Coronary artery (tissue), 2 donors: ENCODE measurements around the gene GRM1.

ENCODE experiments used
- DNase-seq: peaks from one replicate; pipeline ENCODE4 v3.0.0-alpha.2; 2017; ENCODE audit warnings: low spot score
- H3K27ac ChIP-seq, 2 donors: fragments of 200-600 bp; sonication (generic); one replicate each; pipeline ENCODE4 v1.5.1; 2016 to 2019
- H3K4me3 ChIP-seq: fragments of 200-600 bp; sonication (generic); 2 replicates; pipeline ENCODE4 v1.5.1; 2016; ENCODE audit warnings: mild to moderate bottlenecking, moderate library complexity
- CTCF ChIP-seq: fragments of 200-600 bp; sonication (generic); IDR thresholded peaks from one replicate; pipeline ENCODE4 v1.5.1; 2019; ENCODE audit warnings: antibody characterized with exemption

Gene GRM1

GRCh38 chr6:146345598-146345997 lies 316.7 kb downstream of the GRM1 start:
- no peak for TF ChIP-seq CTCF
- Histone ChIP-seq H3K27ac (no peak overlapping the region), H3K4me3 (no peak overlapping the region)
- no peak for DNase-seq

GRCh38 chr6:146347090-146347489 lies 318.2 kb downstream of the GRM1 start:
- TF ChIP-seq CTCF, result no peak
- DNase-seq, result no peak
- no peak overlapping the region for H3K4me3 ChIP-seq
- H3K27ac ChIP-seq, result no peak overlapping the region

- Histone ChIP-seq H3K4me3 (no peak overlapping the region), H3K27ac (no peak overlapping the region)
- no peak for TF ChIP-seq CTCF
- no peak for DNase-seq
These were observed 318.8 kb downstream of the GRM1 start for GRCh38 chr6:146347690-146348089.

DNA sequence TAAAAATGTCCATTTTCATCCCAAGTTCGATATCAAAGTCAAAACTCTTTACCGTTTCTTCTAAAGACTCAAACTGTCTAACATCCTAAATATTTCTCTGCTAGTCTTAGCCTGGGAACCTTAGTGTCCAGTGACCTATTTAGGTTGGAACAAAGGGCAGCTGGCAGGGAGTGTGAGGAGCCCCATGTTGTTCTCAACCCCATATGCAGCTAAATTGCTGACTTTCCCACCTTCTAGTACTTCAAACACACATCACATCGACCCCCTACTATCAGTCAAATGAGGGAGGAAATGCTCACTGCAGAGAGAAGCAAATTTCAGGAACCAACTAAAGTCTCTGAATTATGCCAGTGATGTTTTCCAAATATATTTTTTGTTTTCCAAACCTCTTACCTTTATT lies 322.2 kb downstream of the GRM1 start:
- Histone ChIP-seq H3K4me3 (no peak overlapping the region), H3K27ac (no peak overlapping the region)
- DNase-seq, result no peak
- TF ChIP-seq CTCF, result no peak

DNA sequence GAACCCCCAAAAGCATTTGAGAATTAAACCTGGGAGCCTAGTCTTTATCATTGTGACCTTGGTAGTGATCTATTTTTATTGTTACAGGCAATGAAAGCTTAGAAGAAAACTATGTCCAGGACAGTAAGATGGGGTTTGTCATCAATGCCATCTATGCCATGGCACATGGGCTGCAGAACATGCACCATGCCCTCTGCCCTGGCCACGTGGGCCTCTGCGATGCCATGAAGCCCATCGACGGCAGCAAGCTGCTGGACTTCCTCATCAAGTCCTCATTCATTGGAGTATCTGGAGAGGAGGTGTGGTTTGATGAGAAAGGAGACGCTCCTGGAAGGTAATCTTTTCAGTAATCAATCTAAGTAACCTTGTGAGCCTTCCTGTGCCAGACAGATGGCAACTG lies 323.3 kb downstream of the GRM1 start:
- TF ChIP-seq CTCF, result no peak
- no peak overlapping the region for H3K27ac ChIP-seq

DNA sequence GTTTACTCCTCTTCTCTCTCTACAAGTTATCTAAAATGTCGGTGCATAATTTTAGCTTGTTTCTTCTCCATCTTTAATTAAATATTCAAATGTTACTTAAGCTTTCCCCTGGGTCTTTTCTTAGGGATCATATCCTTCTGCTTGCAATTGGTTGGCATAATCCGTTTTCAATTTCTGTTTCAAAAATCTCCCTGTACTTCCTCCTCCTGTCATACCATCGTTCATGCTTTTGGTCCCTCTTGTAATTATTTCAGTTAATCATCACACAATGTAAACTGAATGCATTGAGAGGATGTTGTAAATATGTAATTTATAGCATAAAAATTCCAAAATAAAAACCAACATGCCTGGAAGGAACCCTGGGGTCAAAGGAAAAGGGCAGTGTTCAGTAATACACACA lies 325.6 kb downstream of the GRM1 start:
- no peak for DNase-seq
- no peak overlapping the region for H3K4me3 ChIP-seq
- TF ChIP-seq CTCF, result no peak
- no peak overlapping the region for H3K27ac ChIP-seq

More for the DNA sequence above, 323.3 kb downstream of the GRM1 start:
- no peak for DNase-seq
- H3K4me3 ChIP-seq, result no peak overlapping the region

GRCh38 chr6:146355521-146356100 lies 326.7 kb downstream of the GRM1 start:
- no peak for DNase-seq
- no peak overlapping the region for H3K27ac ChIP-seq
- no peak overlapping the region for H3K4me3 ChIP-seq
- no peak for TF ChIP-seq CTCF
